Hematopoietic multipotent progenitor cell treated with erythropoietin and hydrocortisone succinate and interleukin-3 and kit ligand, for 8 days (in vitro differentiated cells): Measurements from ENCODE around the gene RPTOR.
"Not testable (repeated sequence)": the region's sequence is repeated elsewhere in the genome, so short reads cannot be mapped to it uniquely, and the experiment has no call there.

Experiments used
- DNase-seq: peaks from one replicate; pipeline ENCODE4 v3.0.0-alpha.2; 2015

The RPTOR gene

GRCh38 chr17:80726558-80727408, 182.1 kb downstream of the RPTOR start:
- DNase-seq = no peak

- DNase-seq = no peak
These were observed 182.7 kb downstream of the RPTOR start for GRCh38 chr17:80727409-80727755.

GRCh38 chr17:80729016-80729415, 184.4 kb downstream of the RPTOR start:
- no peak for DNase-seq

GRCh38 chr17:80729761-80730160, 185.1 kb downstream of the RPTOR start:
- DNase-seq = no peak

- no peak for DNase-seq
These were observed 186.1 kb downstream of the RPTOR start for GRCh38 chr17:80730739-80731138.

- no peak for DNase-seq
These were observed 186.7 kb downstream of the RPTOR start for GRCh38 chr17:80731323-80731722.

GRCh38 chr17:80732268-80732667, 187.6 kb downstream of the RPTOR start:
- no peak for DNase-seq

- DNase-seq = no peak
These were observed 192.7 kb downstream of the RPTOR start for GRCh38 chr17:80737106-80738019.

GRCh38 chr17:80738020-80738808, 193.6 kb downstream of the RPTOR start:
- no peak for DNase-seq

- no peak for DNase-seq
These were observed 194.5 kb downstream of the RPTOR start for GRCh38 chr17:80738987-80739730.

GRCh38 chr17:80740141-80740540, 195.5 kb downstream of the RPTOR start:
- no peak for DNase-seq

- no peak for DNase-seq
These were observed 197.5 kb downstream of the RPTOR start for GRCh38 chr17:80742091-80742490.

GRCh38 chr17:80742581-80743180, 198.0 kb downstream of the RPTOR start:
- no peak for DNase-seq

- no peak for DNase-seq
These were observed 198.6 kb downstream of the RPTOR start for GRCh38 chr17:80743181-80743771.

GRCh38 chr17:80743973-80744372, 199.3 kb downstream of the RPTOR start:
- DNase-seq = not testable (repeated sequence)

- not testable (repeated sequence) for DNase-seq
These were observed 200.1 kb downstream of the RPTOR start for GRCh38 chr17:80744725-80745124.

- no peak for DNase-seq
These were observed 200.5 kb downstream of the RPTOR start for GRCh38 chr17:80745183-80745582.

- no peak for DNase-seq
These were observed 201.8 kb downstream of the RPTOR start for GRCh38 chr17:80746262-80746935.

- DNase-seq = no peak
These were observed 202.8 kb downstream of the RPTOR start for GRCh38 chr17:80747469-80747868.

GRCh38 chr17:80749611-80750010, 205.0 kb downstream of the RPTOR start:
- no peak for DNase-seq

GRCh38 chr17:80750263-80750662, 205.6 kb downstream of the RPTOR start:
- no peak for DNase-seq
